ENCODE measurements around the gene CCL26.
"Not testable (repeated sequence)": the region's sequence is repeated elsewhere in the genome, so short reads cannot be mapped to it uniquely, and the experiment has no call there.

The CCL26 gene

GRCh38 chr7:75738975-75739795, 32.8 kb downstream of the CCL26 start:
- DNase-seq (ENCODE audit: low spot score in 2 of 2), result peak; percentile 95 to 98
- Mint-ChIP-seq H3K4me3 (peak overlapping the region; percentile 92), H3K27me3 (no peaks in the 10 kb centered on the region), H3K9me3 (no peaks in the 10 kb centered on the region), H3K4me1 (peaks cover 20% of the 10 kb centered on the region), H3K36me3 (no peaks in the 10 kb centered on the region), H3K27ac (peak overlapping the region; percentile 89)
- peak; percentile 85 for ATAC-seq (ENCODE audit: low read depth)

- H3K4me3 Mint-ChIP-seq, result peak within 1 kb of the TSS; percentile 92
- ATAC-seq (ENCODE audit: low read depth) (no peak), DNase-seq (ENCODE audit: low spot score in 2 of 2) (no peak)
- H3K9me3 Mint-ChIP-seq, result no peaks in the 10 kb centered on the region
- H3K27me3 Mint-ChIP-seq, result no peaks in the 10 kb centered on the region
- no peaks in the 10 kb centered on the region for H3K36me3 Mint-ChIP-seq
- peak within 1 kb of the TSS; percentile 89 for H3K27ac Mint-ChIP-seq
- H3K4me1 Mint-ChIP-seq, result peaks cover 20% of the 10 kb centered on the region
These were observed 33.4 kb downstream of the CCL26 start, which contains the start of gene HIP1 for GRCh38 chr7:75738604-75738974. TSS of gene HIP1 (minus strand) at chr7:75738941. CDS start at chr7:75738920, 21 bp downstream.

DNA sequence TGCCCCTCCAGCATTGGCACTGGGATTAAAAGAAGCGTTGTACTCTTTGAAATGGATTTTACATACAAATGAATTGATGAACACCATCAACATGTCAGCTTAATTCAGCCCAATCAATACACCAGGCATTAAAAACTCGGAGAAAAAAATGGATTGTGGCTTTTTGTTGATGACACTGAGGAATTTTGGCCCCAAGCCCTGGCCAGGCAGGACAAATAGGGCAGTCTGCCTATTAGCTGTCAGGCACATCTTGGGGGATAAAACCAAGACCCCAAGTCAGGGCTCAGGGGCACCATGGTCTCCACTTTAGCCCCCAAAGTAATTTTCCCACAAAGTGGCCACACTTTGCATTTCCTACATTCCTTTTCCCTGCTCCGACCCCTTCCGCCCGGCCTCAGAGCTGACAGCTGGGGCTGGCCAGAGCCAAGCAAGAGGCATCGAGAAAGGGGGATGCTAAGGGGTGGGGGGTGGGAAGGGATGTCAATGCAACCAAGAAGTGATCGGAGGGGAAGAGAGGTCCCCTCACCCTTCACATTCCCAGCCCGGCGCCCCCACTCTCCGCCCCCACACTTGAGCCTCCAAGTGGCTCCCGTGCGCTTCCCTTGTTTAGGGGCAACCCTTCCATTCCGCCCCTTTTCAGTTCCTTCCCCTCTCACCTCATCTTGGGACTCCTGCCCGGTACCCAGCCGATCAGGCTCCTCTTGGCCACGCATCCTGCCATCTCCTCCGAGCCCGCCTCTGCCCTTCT, 34.0 kb downstream of the CCL26 start:
- Mint-ChIP-seq H3K4me1 (peaks cover 20% of the 10 kb centered on the region), H3K27ac (peak overlapping the region; percentile 70), H3K4me3 (peak overlapping the region; percentile 90), H3K9me3 (no peaks in the 10 kb centered on the region), H3K36me3 (no peaks in the 10 kb centered on the region), H3K27me3 (no peaks in the 10 kb centered on the region)
- no peak for DNase-seq (ENCODE audit: low spot score in 2 of 2)
- ATAC-seq (ENCODE audit: low read depth), result no peak

DNA sequence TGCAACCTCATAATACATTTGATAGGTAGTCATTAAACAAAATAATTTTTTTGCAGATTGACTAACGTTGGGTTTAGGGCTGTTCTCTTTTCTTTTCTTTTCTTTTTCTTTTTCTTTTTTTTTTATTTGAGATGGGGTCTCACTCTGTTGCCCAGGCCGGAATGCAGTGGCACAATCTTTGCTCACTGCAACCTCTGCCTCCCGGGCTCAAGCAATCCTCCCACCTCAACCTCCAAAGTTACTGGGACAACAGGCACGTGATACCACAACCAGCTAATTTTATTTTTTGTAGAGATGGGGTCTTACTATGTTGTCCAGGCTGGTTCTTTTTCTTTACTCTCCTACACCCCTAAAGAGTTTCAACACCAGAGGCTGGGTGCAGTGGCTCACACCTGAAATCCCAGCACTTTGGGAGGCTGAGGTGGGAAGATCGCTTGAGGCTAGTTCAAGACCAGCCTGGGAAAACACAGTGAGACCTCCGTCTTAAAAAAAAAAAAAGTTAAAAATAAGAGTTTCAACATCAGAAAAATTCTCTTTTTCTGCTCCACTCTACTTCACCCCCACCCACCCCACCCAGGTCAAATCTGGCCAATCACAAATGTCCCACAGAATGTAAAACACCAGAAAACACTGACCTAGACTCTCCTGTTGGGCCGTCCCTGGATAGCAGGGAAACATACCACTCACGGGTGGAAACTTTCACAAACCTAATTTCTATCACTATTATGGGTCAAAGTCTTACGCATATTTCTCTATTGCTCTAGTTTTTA, 36.2 kb downstream of the CCL26 start:
- H3K27ac Mint-ChIP-seq, result no peak overlapping the region
- no peak for ATAC-seq (ENCODE audit: low read depth)
- H3K4me1 Mint-ChIP-seq, result peaks cover 19% of the 10 kb centered on the region
- no peaks in the 10 kb centered on the region for H3K27me3 Mint-ChIP-seq
- no peak for DNase-seq (ENCODE audit: low spot score in 2 of 2)
- H3K36me3 Mint-ChIP-seq, result no peaks in the 10 kb centered on the region
- H3K4me3 Mint-ChIP-seq, result no peak overlapping the region
- no peaks in the 10 kb centered on the region for H3K9me3 Mint-ChIP-seq

DNA sequence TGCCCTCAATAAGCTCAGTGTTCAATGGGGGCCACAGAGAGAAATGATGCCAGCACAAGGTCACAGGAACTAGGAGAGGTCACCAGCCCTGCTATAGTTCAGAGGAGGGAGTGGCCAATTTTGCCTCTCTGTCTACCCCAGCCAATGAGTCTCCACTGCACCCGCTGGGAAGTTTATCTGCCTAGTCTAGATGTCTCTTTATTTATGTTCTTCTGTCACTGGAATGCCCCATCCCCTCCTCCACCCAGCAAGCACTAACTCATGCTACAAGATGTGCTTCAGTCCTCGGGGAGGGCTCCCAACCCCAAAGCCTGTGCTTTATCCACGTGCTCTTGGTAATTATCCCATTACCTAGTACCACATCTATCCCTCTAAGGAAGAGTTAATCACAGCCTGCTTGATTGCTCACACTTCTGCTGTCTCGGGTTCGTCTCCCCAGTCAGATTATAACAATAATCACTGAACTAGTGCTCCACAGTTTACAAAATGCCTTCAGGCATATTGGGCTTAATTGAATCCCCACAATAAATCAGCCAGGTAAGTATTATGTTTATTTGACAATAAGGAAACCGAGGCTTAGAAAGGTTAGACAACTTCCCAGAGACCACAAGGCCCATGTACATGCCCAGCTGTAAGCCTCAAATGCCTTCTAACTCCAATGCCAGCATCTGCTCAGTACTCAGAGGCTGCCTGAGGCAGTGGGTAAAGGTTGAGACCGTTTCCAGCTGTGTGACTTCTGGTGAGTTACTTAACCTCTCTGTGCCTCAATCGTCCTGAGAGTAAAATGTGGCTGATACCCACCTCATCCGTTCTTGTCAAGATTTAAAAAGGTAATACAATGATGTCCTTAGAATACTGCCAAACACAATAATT, 37.2 kb downstream of the CCL26 start:
- ATAC-seq (ENCODE audit: low read depth) (no peak), DNase-seq (ENCODE audit: low spot score in 2 of 2) (no peak)
- H3K4me3 Mint-ChIP-seq, result no peak overlapping the region
- H3K9me3 Mint-ChIP-seq, result no peaks in the 10 kb centered on the region
- no peaks in the 10 kb centered on the region for H3K27me3 Mint-ChIP-seq
- H3K36me3 Mint-ChIP-seq, result no peaks in the 10 kb centered on the region
- H3K4me1 Mint-ChIP-seq, result peaks cover 18% of the 10 kb centered on the region
- no peak overlapping the region for H3K27ac Mint-ChIP-seq

DNA sequence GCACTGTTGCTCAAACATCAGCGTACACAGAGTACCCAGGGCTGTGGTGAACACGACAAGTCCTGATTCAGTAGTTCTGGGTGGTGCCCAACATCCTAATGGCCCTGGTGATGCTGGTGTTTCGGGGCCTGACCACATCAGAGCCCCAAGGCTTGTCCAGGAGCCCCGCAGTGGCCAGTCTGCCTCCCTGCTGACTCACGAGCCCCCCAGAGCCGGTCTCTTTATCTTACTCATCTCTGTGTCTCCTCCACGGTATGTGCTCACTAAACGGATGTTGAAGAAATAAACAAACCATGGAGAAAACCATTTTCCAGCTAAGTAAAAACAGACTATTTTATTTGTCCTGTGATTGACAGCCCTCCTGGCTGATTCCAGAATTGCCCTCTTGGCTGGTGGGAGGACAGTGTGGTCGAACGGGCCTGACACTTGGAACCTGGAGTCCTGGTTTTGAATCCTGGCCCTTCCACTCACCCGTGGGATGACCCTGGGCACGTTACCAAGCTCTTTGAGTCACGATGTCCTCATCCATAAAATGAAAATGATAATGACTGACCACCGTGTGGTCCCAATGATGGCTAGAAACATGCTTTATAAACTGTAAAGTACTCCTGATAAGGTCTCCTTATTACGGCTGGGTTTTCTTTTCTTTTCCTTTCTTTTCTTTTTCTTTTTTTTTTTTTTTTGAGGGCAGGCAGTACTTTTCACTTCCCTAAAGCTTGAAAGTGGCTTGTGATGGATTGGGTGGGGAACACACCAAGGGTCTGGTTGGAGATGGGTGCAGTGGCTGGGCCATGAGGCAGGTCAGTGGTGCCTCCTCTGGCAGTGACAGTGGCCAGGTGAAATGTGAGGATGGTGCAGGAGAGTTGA, 39.0 kb downstream of the CCL26 start:
- H3K36me3 Mint-ChIP-seq, result no peaks in the 10 kb centered on the region
- H3K4me3 Mint-ChIP-seq, result no peak overlapping the region
- H3K9me3 Mint-ChIP-seq, result no peaks in the 10 kb centered on the region
- no peaks in the 10 kb centered on the region for H3K27me3 Mint-ChIP-seq
- no peak for DNase-seq (ENCODE audit: low spot score in 2 of 2)
- H3K27ac Mint-ChIP-seq, result no peak overlapping the region
- H3K4me1 Mint-ChIP-seq, result peaks cover 17% of the 10 kb centered on the region
- no peak for ATAC-seq (ENCODE audit: low read depth)

GRCh38 chr7:75732016-75732521, 39.9 kb downstream of the CCL26 start:
- DNase-seq (ENCODE audit: low spot score in 2 of 2) (no peak), ATAC-seq (ENCODE audit: low read depth) (no peak)
- Mint-ChIP-seq H3K9me3 (no peaks in the 10 kb centered on the region), H3K36me3 (no peaks in the 10 kb centered on the region), H3K4me3 (no peak overlapping the region), H3K27me3 (no peaks in the 10 kb centered on the region), H3K4me1 (peaks cover 17% of the 10 kb centered on the region), H3K27ac (no peak overlapping the region)

DNA sequence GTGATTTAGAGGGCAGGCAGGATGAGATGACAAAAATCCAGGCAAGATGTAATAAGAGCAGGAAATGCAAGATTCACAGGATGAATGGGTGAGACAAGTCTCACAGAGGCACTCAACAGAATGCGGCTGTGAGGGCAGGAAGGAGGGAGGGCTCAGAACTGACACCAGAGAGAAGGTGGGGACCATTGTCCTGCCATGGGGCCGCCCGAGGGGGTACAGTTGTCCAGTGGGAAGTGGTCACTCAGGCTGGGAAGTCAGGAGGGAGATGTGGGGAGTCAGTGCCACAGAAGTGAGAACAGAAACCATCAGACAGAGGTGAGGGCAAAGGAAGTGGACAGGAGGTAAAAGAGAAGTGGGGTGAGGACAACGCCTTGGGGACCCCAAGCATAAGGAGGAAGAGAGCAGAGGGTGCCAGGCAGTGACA, 42.1 kb downstream of the CCL26 start:
- Mint-ChIP-seq H3K36me3 (no peaks in the 10 kb centered on the region), H3K27ac (no peak overlapping the region), H3K9me3 (no peaks in the 10 kb centered on the region), H3K27me3 (no peaks in the 10 kb centered on the region), H3K4me1 (peaks cover 22% of the 10 kb centered on the region), H3K4me3 (peak overlapping the region; percentile 50)
- DNase-seq (ENCODE audit: low spot score in 2 of 2) (no peak), ATAC-seq (ENCODE audit: low read depth) (peak; percentile 68)

- Mint-ChIP-seq H3K9me3 (no peaks in the 10 kb centered on the region), H3K27ac (no peak overlapping the region), H3K4me1 (peaks cover 19% of the 10 kb centered on the region), H3K36me3 (no peaks in the 10 kb centered on the region), H3K27me3 (no peaks in the 10 kb centered on the region), H3K4me3 (no peak overlapping the region)
- DNase-seq (ENCODE audit: low spot score in 2 of 2), result no peak
- ATAC-seq (ENCODE audit: low read depth), result no peak
These were observed 44.0 kb downstream of the CCL26 start for GRCh38 chr7:75727881-75728593.

DNA sequence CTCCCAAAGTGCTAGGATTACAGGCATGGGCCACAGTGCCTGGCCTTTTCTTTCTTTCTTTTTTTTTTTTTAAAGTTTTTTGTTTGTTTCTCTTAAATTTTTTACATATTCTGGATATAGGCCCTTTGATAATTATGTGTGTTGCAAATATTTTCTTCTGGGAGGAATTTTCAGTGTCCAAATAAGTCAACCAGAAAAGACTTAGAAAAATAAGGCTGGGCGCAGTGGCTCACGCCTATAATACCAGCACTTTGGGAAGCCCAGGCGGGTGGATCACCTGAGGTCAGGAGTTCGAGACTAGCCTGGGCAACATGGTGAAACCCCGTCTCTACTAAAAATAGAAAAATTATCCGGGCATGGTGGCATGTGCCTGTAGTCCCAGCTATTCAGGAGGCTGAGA, 44.7 kb downstream of the CCL26 start:
- not testable (repeated sequence) for H3K27ac Mint-ChIP-seq; ATAC-seq (ENCODE audit: low read depth); H3K4me3 Mint-ChIP-seq; H3K9me3 Mint-ChIP-seq; H3K27me3 Mint-ChIP-seq; H3K36me3 Mint-ChIP-seq; DNase-seq (ENCODE audit: low spot score in 2 of 2)
- H3K4me1 Mint-ChIP-seq, result peaks cover 19% of the 10 kb centered on the region

GRCh38 chr7:75725306-75725705, 46.7 kb downstream of the CCL26 start:
- ATAC-seq (ENCODE audit: low read depth) (peak; percentile 68), DNase-seq (ENCODE audit: low spot score in 2 of 2) (no peak)
- no peaks in the 10 kb centered on the region for H3K27me3 Mint-ChIP-seq
- peaks cover 16% of the 10 kb centered on the region for H3K4me1 Mint-ChIP-seq
- H3K36me3 Mint-ChIP-seq, result no peaks in the 10 kb centered on the region
- no peak overlapping the region for H3K27ac Mint-ChIP-seq
- no peaks in the 10 kb centered on the region for H3K9me3 Mint-ChIP-seq
- no peak overlapping the region for H3K4me3 Mint-ChIP-seq

DNA sequence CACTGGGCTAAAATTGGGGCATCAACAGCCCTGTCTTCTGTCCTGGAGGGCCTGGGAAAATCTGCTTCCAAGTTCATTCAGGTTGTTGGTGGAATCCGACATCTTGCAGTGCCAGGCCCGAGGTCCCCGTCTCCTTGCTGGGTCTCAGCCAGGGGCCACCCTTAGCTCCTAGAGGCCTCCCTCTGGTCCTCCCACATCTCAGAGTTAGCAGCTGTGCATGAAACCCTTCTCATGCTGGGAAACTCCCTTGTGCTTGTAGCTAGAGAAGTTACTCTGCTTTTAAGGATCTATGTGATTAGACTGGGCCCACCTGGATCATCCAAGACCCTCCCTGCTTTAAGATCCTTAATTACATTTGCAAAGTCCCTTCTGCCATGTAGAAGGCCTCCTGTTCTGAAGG, 48.6 kb downstream of the CCL26 start:
- Mint-ChIP-seq H3K9me3 (no peaks in the 10 kb centered on the region), H3K36me3 (no peaks in the 10 kb centered on the region), H3K27me3 (no peaks in the 10 kb centered on the region), H3K4me1 (peaks cover 7% of the 10 kb centered on the region), H3K27ac (no peak overlapping the region), H3K4me3 (no peak overlapping the region)
- no peak for DNase-seq (ENCODE audit: low spot score in 2 of 2)
- no peak for ATAC-seq (ENCODE audit: low read depth)

Data from memory B cell (primary cell).